TTC549 (cell line): ENCODE measurements around the gene PDIK1L.

Source experiments
- FAIRE-seq: peaks from 2 replicates; lab custom pipeline; 2012; peaks lifted over from hg19 to GRCh38; lab: Jason Lieb, UNC

Gene PDIK1L

GRCh38 chr1:26171084-26172072 lies 59.8 kb downstream of the PDIK1L start, which contains the start of gene ZNF593OS:
TSS of gene ZNF593OS (minus strand) at chr1:26171832. CDS start at chr1:26171661, 171 bp downstream.
- FAIRE-seq: no peak
